HG02610 (cell line): ENCODE data around the gene NT5C2.

ENCODE experiments used
- ATAC-seq: cut with Tn5 transposase; IDR thresholded peaks from one replicate; pipeline ENCODE4 v1.9.1; 2021; ENCODE audit warnings: mild to moderate bottlenecking, moderate library complexity; ENCODE audit not compliant: unreplicated experiment

The NT5C2 gene

DNA sequence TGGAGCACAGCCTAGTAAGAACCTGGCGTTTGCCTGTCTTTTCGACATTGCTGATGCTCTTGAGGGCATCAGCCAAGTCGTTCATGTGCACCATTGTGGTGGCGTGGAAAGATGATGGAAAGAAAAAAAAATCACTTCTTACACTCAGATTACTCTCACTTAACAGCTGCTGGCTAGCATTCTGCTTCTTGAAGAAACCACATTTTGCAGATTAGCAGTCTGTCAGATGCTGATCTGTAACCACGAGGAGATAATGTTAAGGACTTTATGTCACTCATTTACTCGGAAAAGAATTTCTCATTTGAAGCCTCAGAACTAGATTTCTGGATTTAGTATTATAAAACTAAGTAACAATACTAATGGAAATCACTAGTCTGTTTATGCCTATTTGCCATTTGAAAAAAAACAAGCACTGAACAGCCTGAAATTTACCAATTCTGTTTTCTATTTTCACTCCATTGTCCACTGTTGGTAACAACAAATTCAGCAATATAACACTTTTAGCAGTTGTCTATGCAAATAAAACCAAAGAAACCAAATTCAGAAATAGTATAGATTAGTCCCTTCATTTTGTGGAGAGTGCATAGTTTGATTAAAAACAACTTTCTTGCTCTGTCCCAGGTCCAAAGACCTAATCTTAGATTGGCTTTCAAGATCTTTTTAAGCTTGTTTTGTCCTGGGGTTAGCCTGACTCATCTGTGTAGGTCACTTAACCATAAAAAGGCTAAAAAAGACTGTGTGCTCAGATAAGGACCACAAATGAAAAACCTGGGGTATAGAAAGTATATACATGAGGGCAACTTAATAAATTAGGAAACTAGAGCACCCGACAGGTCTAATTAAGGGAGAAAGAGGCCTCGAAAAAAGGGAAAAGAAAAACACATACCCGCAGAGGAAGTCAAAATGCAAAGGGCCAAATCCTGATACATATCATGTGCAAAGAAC is 67.5 kb downstream of the NT5C2 start:
- peak; percentile 86 for ATAC-seq

DNA sequence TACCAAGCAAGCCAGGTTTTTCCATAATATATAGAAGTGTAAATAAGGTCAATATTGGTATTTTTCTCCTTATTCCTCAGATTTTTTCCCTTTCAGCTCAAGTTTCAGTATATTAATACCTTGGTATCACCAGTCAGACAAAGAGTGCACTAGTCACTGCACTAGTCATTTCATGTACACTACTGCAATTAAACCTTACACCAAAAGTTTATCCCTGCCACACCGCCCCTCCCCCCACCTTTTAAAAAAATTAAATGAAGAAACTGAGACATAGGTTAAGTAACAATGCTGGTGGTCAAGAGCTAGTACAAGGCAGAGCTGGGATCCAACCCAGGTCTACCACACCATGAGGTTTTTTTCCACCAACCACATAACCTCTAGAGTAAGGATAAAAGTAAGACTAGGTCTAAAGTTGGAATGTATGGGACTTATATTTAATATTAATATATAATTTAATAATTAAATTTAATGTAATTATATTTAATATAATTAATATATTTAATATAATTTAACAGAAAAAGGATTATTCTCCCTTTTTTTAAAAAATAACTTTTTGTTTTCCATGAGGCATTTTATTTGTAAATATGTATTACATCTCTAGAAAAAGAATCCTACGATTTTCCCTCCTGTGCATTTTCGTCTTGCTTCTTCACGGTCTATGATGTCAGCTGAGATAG is 68.5 kb downstream of the NT5C2 start:
- no peak for ATAC-seq

- ATAC-seq: no peak
Measured at GRCh38 chr10:103123282-103124024, 69.6 kb downstream of the NT5C2 start.

GRCh38 chr10:103120977-103121735 is 71.9 kb downstream of the NT5C2 start:
- ATAC-seq: no peak

GRCh38 chr10:103120546-103120945 is 72.5 kb downstream of the NT5C2 start:
- no peak for ATAC-seq

- no peak for ATAC-seq
Measured at GRCh38 chr10:103117247-103117646, 75.8 kb downstream of the NT5C2 start.

DNA sequence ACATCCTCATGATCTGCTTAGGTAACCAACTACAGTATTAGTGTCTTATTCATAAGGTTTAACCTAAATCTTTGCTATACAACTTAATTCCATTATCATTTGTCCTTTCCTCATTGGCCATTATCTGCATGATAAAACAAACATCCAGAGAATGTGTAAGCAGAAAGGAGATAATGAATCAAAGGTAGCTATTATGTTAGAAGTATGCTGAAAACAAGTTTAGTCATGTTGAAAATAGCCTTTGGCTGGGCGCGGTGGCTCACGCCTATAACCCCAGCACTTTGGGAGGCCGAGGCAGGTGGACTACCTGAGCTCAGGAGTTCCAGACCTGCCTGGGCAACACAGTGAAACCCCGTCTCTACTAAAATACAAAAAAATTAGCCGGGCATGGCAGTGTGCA is 78.2 kb downstream of the NT5C2 start:
- ATAC-seq: no peak

GRCh38 chr10:103111918-103112877 is 80.9 kb downstream of the NT5C2 start:
- ATAC-seq: peak; percentile 67

GRCh38 chr10:103111031-103111917 is 81.8 kb downstream of the NT5C2 start:
- peak; percentile 68 for ATAC-seq

- ATAC-seq: no peak
Measured at GRCh38 chr10:103110407-103110806, 82.7 kb downstream of the NT5C2 start.

GRCh38 chr10:103109821-103110220 is 83.3 kb downstream of the NT5C2 start:
- ATAC-seq: no peak

GRCh38 chr10:103106539-103106938 is 86.5 kb downstream of the NT5C2 start:
- no peak for ATAC-seq

DNA sequence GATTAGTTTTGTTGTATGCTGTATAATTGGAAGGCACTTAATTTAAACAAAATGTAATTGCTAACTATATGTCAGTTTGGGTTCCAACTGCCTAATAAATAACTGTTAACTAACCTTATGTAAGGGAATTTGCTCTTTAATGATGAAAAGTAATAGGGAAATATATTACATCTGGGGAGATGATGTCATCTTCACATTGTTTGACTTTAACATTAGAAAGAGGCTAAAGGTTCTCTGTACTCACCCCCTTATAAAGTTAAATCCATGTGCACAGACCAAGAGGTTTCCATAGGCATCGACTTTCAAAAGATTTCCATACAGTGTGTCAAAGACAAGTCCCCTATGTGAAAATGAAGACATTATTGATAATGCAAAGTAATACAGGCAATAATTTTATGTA is 87.6 kb downstream of the NT5C2 start:
- no peak for ATAC-seq

GRCh38 chr10:103104721-103105120 is 88.4 kb downstream of the NT5C2 start:
- ATAC-seq: no peak

DNA sequence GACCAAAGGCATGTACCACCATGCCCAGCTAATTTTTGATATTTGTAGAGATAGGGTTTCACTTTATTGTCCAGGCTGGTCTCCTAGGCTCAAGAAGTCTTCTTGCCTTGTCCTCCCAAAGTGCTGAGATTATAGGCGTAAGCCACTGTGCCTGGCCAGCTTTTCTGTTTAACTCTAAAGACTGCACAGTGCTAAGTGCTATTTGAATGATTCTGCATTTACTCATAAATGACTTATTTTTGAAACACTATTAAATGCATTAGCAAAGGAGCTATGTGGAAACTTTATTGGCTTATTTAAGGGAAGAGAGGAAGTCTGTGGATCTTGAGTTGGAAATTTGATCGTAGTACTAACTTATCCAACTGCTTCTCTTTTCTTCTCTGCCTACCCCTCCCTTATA is 89.1 kb downstream of the NT5C2 start:
- no peak for ATAC-seq

DNA sequence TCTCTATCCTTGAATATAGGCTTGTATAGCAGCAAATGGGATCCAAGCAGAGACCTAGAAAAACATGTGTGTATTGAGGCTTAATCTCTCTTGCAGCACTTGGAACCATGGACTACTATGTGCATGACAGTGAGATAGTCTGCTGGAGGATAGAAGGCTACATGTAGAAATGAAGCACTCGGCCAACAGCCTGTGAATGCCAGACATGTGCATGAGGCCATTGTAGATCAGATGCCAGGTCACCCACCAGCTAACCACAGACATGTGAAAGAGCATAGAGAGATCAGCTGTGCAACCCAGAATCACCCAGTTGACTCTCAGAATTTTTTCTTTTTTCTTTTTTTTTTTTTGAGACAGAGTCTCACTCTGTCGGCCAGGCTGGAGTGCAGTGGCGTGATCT is 90.9 kb downstream of the NT5C2 start:
- no peak for ATAC-seq

GRCh38 chr10:103100620-103101019 is 92.5 kb downstream of the NT5C2 start:
- no peak for ATAC-seq

DNA sequence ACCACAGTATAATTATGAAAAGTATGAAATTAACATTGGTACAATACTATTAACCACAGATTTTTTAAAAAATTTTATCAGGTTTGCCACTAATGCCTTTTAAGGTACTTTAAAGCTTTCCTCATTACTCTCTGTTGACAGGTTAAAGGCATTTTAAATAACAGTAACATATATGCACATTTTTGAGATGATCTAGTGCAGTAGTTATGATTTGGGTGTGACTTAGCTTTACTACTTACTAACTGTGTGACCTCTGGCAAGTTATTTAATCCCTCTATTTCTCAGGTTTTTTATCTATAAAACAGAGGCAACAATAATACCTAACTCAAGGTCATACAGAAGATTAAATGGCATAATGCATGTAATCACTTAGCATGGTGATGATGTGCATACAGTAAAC is 94.8 kb downstream of the NT5C2 start:
- ATAC-seq: no peak

GRCh38 chr10:103096130-103096529 is 96.9 kb downstream of the NT5C2 start:
- ATAC-seq: no peak
